ENCODE results near the gene TNFSF15. TPM values are rescaled to one million over a fixed set of nuclear protein-coding genes. Genes with fewer than 3 reads are reported as not detected.

The TNFSF15 gene
- total and polyA plus RNA-seq, 2 donors (not counting 3 experiments of a cell fraction or from before 2014, with no cell fraction given): 8.4 to 14.3 TPM

DNA sequence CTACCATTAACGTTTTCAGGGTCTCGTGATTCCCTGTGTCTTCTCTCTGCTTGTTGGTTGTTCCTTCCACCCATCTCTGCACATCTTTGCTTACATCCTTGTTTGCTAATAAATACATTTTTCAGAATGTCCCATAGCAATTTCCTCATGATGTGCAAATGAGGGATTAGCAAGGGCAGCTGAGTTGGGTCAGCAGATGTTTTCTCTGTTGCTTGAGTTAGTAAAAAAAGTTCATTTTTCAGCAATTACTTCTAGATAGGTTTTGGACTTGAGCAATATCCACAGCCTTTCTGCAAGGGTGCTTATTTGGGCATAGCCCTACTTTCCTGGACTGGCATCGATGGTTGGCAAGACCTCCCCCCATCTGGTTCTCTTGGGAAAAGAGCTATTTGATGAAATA lies 4.8 kb upstream of the TNFSF15 start:
- Histone ChIP-seq H3K4me3 (replicated peaks in 1 of 3; ENCODE audit: insufficient read depth in 1 of 3, low read depth in 1 of 3, low read length in 3 of 3) (no peak overlapping the region), H3K9me1 (replicated peaks; ENCODE audit: control insufficient read depth, extremely low read depth, insufficient read depth, low read length) (no peaks in the 10 kb centered on the region), H3K79me2 (ENCODE audit: control insufficient read depth, insufficient read depth, low read length) (no peaks in the 10 kb centered on the region), H3K27ac (ENCODE audit: insufficient read depth, low read depth, low read length) (no peak overlapping the region), H3K9me3 (replicated peaks; ENCODE audit: control insufficient read depth, insufficient read depth, low read length) (no peaks in the 10 kb centered on the region), H3K27me3 (ENCODE audit: control insufficient read depth in 2 of 2, insufficient read depth in 2 of 2, low read length in 2 of 2) (no peaks in the 10 kb centered on the region), H3K36me3 (ENCODE audit: control insufficient read depth in 2 of 2, extremely low read depth in 1 of 2, insufficient read depth in 2 of 2, low read length in 2 of 2) (no peaks in the 10 kb centered on the region), H3K9ac (replicated peaks; ENCODE audit: extremely low read depth, insufficient read depth, low read length) (no peak overlapping the region), H4K20me1 (replicated peaks; ENCODE audit: control insufficient read depth, extremely low read depth, insufficient read depth, low read length) (no peaks in the 10 kb centered on the region), H3K4me1 (ENCODE audit: control insufficient read depth, extremely low read depth, insufficient read depth, low read length) (peaks cover 9% of the 10 kb centered on the region), H3K4me2 (ENCODE audit: insufficient read depth, low read length) (no peak overlapping the region), H2AFZ (ENCODE audit: low read depth, low read length) (no peak overlapping the region)
- CTCF ChIA-PET: interaction anchor here (2.0 kb wide), 1 partner anchor 44 kb away, joined by 6 read pairs; no protein-coding TSS in a partner anchor
- intact Hi-C loops (cut with micrococcal nuclease): no loop called here
- DNase-seq (ENCODE audit: low read depth, low spot score) (no peak), FAIRE-seq (no peak)
- BruUV-seq (replicated peaks): no TSS peak
- POLR2A ChIA-PET: no interaction called here
- dilution Hi-C loops (cut with MboI; ENCODE audit: extremely low pct_ligation_motif_present, low sequenced_read_pairs): no loop called here
- TF ChIP-seq MYC (IDR thresholded peaks at IDR 0.05; ENCODE audit: low read depth, low read length): no peak
- no peak for TF ChIP-seq EZH2 (IDR thresholded peaks at IDR 0.05; ENCODE audit: borderline replicate concordance, low read depth, low read length, severe bottlenecking)
- no peak for TF ChIP-seq POLR2A (IDR thresholded peaks at IDR 0.05; ENCODE audit: low read depth, low read length)
- TF ChIP-seq POLR2AphosphoS5 (IDR thresholded peaks at IDR 0.05; ENCODE audit: insufficient read depth, low read depth, low read length): no peak
- TF ChIP-seq, protein P1, sequence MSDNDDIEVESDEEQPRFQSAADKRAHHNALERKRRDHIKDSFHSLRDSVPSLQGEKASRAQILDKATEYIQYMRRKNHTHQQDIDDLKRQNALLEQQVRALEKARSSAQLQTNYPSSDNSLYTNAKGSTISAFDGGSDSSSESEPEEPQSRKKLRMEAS (IDR thresholded peaks at IDR 0.05; ENCODE audit: insufficient read depth, insufficient read length): no peak
- no peak for TF ChIP-seq FOS (IDR thresholded peaks at IDR 0.05; ENCODE audit: borderline replicate concordance, insufficient read depth, low read length)
- TF ChIP-seq GATA2 (IDR thresholded peaks at IDR 0.05; ENCODE audit: insufficient read depth, insufficient read length, low read depth, low read length): no peak
- no peak for TF ChIP-seq JUN (IDR thresholded peaks at IDR 0.05; ENCODE audit: borderline replicate concordance, insufficient read depth, insufficient read length, low read depth)
- no peak for TF ChIP-seq CTCF (IDR thresholded peaks at IDR 0.05; ENCODE audit: extremely low read depth in 1 of 2, insufficient read depth in 1 of 2, low read depth in 1 of 2, low read length in 2 of 2)
